Spleen (tissue), 7 donors: Measurements from ENCODE around the gene ZMYND8.

ENCODE experiments used
- POLR2A ChIP-seq, 3 donors: fragments of 450-650 bp; IDR thresholded peaks; one replicate each; pipeline ENCODE4 v1.5.1; 2017; ENCODE audit warnings: antibody characterized with exemption in 3 of 3, mild to moderate bottlenecking in 1 of 3
- POLR2AphosphoS5 ChIP-seq, 3 donors: sonication (generic); formaldehyde crosslinking; IDR thresholded peaks; one replicate each; pipeline ENCODE4 v1.5.1; 2017; ENCODE audit warnings: antibody characterized with exemption in 3 of 3
- TF ChIP-seq, protein P1 (sequence below), 11 experiments: fragments of 200-600 bp in 7 of 11; fragments of 450-650 bp in 4 of 11; sonication (generic) in 4 of 11; IDR thresholded peaks in 8 of 11; conservative IDR thresholded peaks in 3 of 11; 1 replicate in 7 of 11; 2 replicates in 4 of 11; pipeline versions ENCODE4 v1.4.0 to v1.8.0; 2016 to 2021; ENCODE audit warnings: antibody characterized with exemption in 11 of 11, inconsistent platforms in 4 of 11, mild to moderate bottlenecking in 1 of 11
- donor health status: DM: no; HTN: no; CAD: no; lungs with moderate emphysema.
- donor health status: DM: no; HTN: no; CAD: no.
- donor health status: DM: no; HTN: no; CAD: no.

- TF ChIP-seq, protein P1, sequence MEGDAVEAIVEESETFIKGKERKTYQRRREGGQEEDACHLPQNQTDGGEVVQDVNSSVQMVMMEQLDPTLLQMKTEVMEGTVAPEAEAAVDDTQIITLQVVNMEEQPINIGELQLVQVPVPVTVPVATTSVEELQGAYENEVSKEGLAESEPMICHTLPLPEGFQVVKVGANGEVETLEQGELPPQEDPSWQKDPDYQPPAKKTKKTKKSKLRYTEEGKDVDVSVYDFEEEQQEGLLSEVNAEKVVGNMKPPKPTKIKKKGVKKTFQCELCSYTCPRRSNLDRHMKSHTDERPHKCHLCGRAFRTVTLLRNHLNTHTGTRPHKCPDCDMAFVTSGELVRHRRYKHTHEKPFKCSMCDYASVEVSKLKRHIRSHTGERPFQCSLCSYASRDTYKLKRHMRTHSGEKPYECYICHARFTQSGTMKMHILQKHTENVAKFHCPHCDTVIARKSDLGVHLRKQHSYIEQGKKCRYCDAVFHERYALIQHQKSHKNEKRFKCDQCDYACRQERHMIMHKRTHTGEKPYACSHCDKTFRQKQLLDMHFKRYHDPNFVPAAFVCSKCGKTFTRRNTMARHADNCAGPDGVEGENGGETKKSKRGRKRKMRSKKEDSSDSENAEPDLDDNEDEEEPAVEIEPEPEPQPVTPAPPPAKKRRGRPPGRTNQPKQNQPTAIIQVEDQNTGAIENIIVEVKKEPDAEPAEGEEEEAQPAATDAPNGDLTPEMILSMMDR (IDR thresholded peaks at IDR 0.05 in 8 of 11, conservative IDR thresholded peaks at IDR 0.05 in 3 of 11): no peak
- TF ChIP-seq POLR2A (IDR thresholded peaks at IDR 0.05) (no peak), POLR2AphosphoS5 (IDR thresholded peaks at IDR 0.05) (no peak)
Measured at GRCh38 chr20:47290008-47290407, 66.5 kb downstream of the ZMYND8 start.
